SK-N-MC (cell line): ENCODE results near the gene C9orf50.

Source experiments
- EZH2 ChIP-seq: fragments of 200-600 bp; sonication (generic); IDR thresholded peaks from one replicate; pipeline ENCODE4 v1.6.1; 2017; ENCODE audit warnings: antibody characterized with exemption
- FOXP2 ChIP-seq: optimal IDR thresholded peaks from 2 replicates; pipeline ENCODE3; 2011; ENCODE audit warnings: mild to moderate bottlenecking, moderate library complexity; ENCODE audit not compliant: insufficient read depth; ENCODE audit errors: extremely low read length, control extremely low read depth
- POLR2AphosphoS5 ChIP-seq: IDR thresholded peaks from 2 replicates; pipeline ENCODE4 v1.6.1; 2012; ENCODE audit warnings: mild to moderate bottlenecking, low read depth, low read length, borderline replicate concordance

- TF ChIP-seq POLR2AphosphoS5, result no peak
- no peak for TF ChIP-seq EZH2
- TF ChIP-seq FOXP2, result no peak
Observed at GRCh38 chr9:129650680-129651235, 29.9 kb upstream of the C9orf50 start.
